H9 (cell line): Measurements from ENCODE around the gene KISS1. TPM values are rescaled to one million over a fixed set of nuclear protein-coding genes. Genes with fewer than 3 reads are reported as not detected.

Experiments used
- DNase-seq: peaks from one replicate; pipeline ENCODE4 v3.0.0-alpha.2; 2017
- H2AFZ ChIP-seq: one replicate; pipeline ENCODE4 v1.6.1; 2013; ENCODE audit warnings: mild to moderate bottlenecking, low read length, control low read depth, moderate library complexity
- H2AK5ac ChIP-seq: 2 replicates; pipeline ENCODE4 v1.6.1; 2013; ENCODE audit warnings: low read length, control low read depth, mixed read lengths; ENCODE audit not compliant: insufficient read length
- H2BK120ac ChIP-seq: one replicate; pipeline ENCODE4 v1.6.1; 2013; ENCODE audit warnings: low read depth, mild to moderate bottlenecking, low read length, control low read depth, inconsistent platforms; ENCODE audit not compliant: poor library complexity, severe bottlenecking
- H2BK12ac ChIP-seq: 2 replicates; pipeline ENCODE4 v1.6.1; 2013; ENCODE audit warnings: low read length, control low read depth, mixed read lengths, low read depth; ENCODE audit not compliant: insufficient read length
- H2BK15ac ChIP-seq: 2 replicates; pipeline ENCODE4 v1.6.1; 2013; ENCODE audit warnings: low read depth, low read length, control low read depth
- H2BK20ac ChIP-seq: one replicate; pipeline ENCODE4 v1.6.1; 2013; ENCODE audit warnings: low read depth, mild to moderate bottlenecking, low read length, control low read depth, inconsistent platforms; ENCODE audit not compliant: poor library complexity, severe bottlenecking
- H2BK5ac ChIP-seq: 2 replicates; pipeline ENCODE4 v1.6.1; 2013; ENCODE audit warnings: low read length, control low read depth, mixed read lengths; ENCODE audit not compliant: insufficient read length
- H3K14ac ChIP-seq: 2 replicates; pipeline ENCODE4 v1.6.1; 2013; ENCODE audit warnings: low read length, control low read depth; ENCODE audit not compliant: insufficient read depth
- H3K18ac ChIP-seq: 2 replicates; pipeline ENCODE4 v1.6.1; 2013; ENCODE audit warnings: low read depth, mild to moderate bottlenecking, mixed read lengths, low read length, control low read depth; ENCODE audit not compliant: insufficient read length
- H3K23ac ChIP-seq: 2 replicates; pipeline ENCODE4 v1.6.1; 2013; ENCODE audit warnings: low read length, control low read depth, mixed read lengths, low read depth; ENCODE audit not compliant: insufficient read length
- H3K23me2 ChIP-seq: 2 replicates; pipeline ENCODE4 v1.6.1; 2013; ENCODE audit warnings: low read depth, mild to moderate bottlenecking, mixed read lengths, low read length, control low read depth; ENCODE audit not compliant: insufficient read length, poor library complexity, severe bottlenecking
- H3K27ac ChIP-seq: 2 replicates; pipeline ENCODE4 v1.5.1; 2013; ENCODE audit warnings: low read length, control low read depth, mixed read lengths, low read depth; ENCODE audit not compliant: insufficient read length
- H3K27me3 ChIP-seq: 2 replicates; pipeline ENCODE4 v1.6.1; 2013; ENCODE audit warnings: low read length, control low read depth, inconsistent platforms; ENCODE audit not compliant: insufficient read depth
- H3K4ac ChIP-seq: 2 replicates; pipeline ENCODE4 v1.6.1; 2013; ENCODE audit warnings: low read depth, mild to moderate bottlenecking, control low read depth, inconsistent platforms, low read length, moderate library complexity
- H3K4me1 ChIP-seq: 2 replicates; pipeline ENCODE4 v1.6.1; 2013; ENCODE audit warnings: low read length, control low read depth, inconsistent platforms; ENCODE audit not compliant: insufficient read depth
- H3K4me2 ChIP-seq: 2 replicates; pipeline ENCODE4 v1.6.1; 2013; ENCODE audit warnings: low read length, control low read depth, mixed read lengths; ENCODE audit not compliant: insufficient read length, insufficient read depth
- H3K56ac ChIP-seq: 2 replicates; pipeline ENCODE4 v1.6.1; 2013; ENCODE audit warnings: low read depth, mild to moderate bottlenecking, mixed read lengths, low read length, control low read depth; ENCODE audit not compliant: insufficient read length
- H3K79me1 ChIP-seq: 2 replicates; pipeline ENCODE4 v1.6.1; 2013; ENCODE audit warnings: low read depth, mild to moderate bottlenecking, moderate library complexity, low read length, control low read depth, inconsistent platforms; ENCODE audit not compliant: insufficient read depth, poor library complexity, severe bottlenecking
- H3K79me2 ChIP-seq: 2 replicates; pipeline ENCODE4 v1.6.1; 2013; ENCODE audit warnings: low read length, control low read depth, inconsistent platforms; ENCODE audit not compliant: insufficient read depth
- H3K9ac ChIP-seq: 2 replicates; pipeline ENCODE4 v1.6.1; 2013; ENCODE audit warnings: low read length, control low read depth, mixed read lengths; ENCODE audit not compliant: insufficient read length; ENCODE audit errors: extremely low read depth
- H3K9me3 ChIP-seq: one replicate; pipeline ENCODE4 v1.6.1; 2013; ENCODE audit warnings: low read depth, low read length, inconsistent platforms; ENCODE audit not compliant: control insufficient read depth
- H3T11ph ChIP-seq: one replicate; pipeline ENCODE4 v1.6.1; 2013; ENCODE audit warnings: mild to moderate bottlenecking, low read length, control low read depth, inconsistent platforms
- H4K20me1 ChIP-seq: one replicate; pipeline ENCODE4 v1.6.1; 2013; ENCODE audit not compliant: control insufficient read depth, insufficient read length, insufficient read depth
- H4K5ac ChIP-seq: 2 replicates; pipeline ENCODE4 v1.6.1; 2013; ENCODE audit warnings: low read depth, mild to moderate bottlenecking, mixed read lengths, low read length, control low read depth; ENCODE audit not compliant: insufficient read length
- H4K8ac ChIP-seq: replicated peaks from 2 replicates; pipeline ENCODE4 v1.6.1; 2013; ENCODE audit warnings: low read length, control low read depth, mixed read lengths, low read depth; ENCODE audit not compliant: insufficient read length
- H4K91ac ChIP-seq: 2 replicates; pipeline ENCODE4 v1.6.1; 2013; ENCODE audit warnings: low read depth, mild to moderate bottlenecking, moderate library complexity, mixed read lengths, low read length, control low read depth; ENCODE audit not compliant: insufficient read length
- H3K27ac Mint-ChIP-seq, 3 experiments: 2 replicates in 2 of 3; 3 replicates in 1 of 3; pipeline ENCODE4 v1.8.0; 2020 to 2021; ENCODE audit warnings: mixed read lengths in 3 of 3, mild to moderate bottlenecking in 1 of 3, moderate library complexity in 1 of 3
- H3K27me3 Mint-ChIP-seq: 2 replicates; pipeline ENCODE4 v1.8.0; 2021; ENCODE audit warnings: low read depth, mild to moderate bottlenecking, moderate library complexity, mixed read lengths
- H3K36me3 Mint-ChIP-seq, 3 experiments: 2 replicates in 2 of 3; 3 replicates in 1 of 3; pipeline ENCODE4 v1.8.0; 2020 to 2021; ENCODE audit warnings: low read depth in 3 of 3, mixed read lengths in 3 of 3; ENCODE audit not compliant: insufficient read depth in 1 of 3
- H3K4me1 Mint-ChIP-seq, 2 experiments: 2 replicates each; pipeline ENCODE4 v1.8.0; 2020; ENCODE audit warnings: mixed read lengths in 2 of 2
- H3K4me3 Mint-ChIP-seq, 2 experiments: 2 replicates in 1 of 2; 3 replicates in 1 of 2; pipeline ENCODE4 v1.8.0; 2020 to 2021; ENCODE audit warnings: mild to moderate bottlenecking in 2 of 2, mixed read lengths in 2 of 2, moderate library complexity in 1 of 2
- H3K9me3 Mint-ChIP-seq, 2 experiments: 2 replicates in 1 of 2; 3 replicates in 1 of 2; pipeline ENCODE4 v1.8.0; 2020; ENCODE audit warnings: mild to moderate bottlenecking in 2 of 2, mixed read lengths in 2 of 2, moderate library complexity in 1 of 2
- WGBS: extraction: QIAGEN DNeasy Blood & Tissue Kit; methylation state at CpG from one replicate; pipeline ENCODE4 v1.1.7; 2013; ENCODE audit warnings: missing lambda C conversion rate, low lambda C conversion rate, mixed read lengths; ENCODE audit not compliant: insufficient read length; ENCODE audit errors: extremely low coverage; 5-methylcytosine and 5-hydroxymethylcytosine counted together
- total RNA-seq: library from RNA; stranded (reverse); gene quantifications from 2 replicates; pipeline ENCODE4 v1.2.1, GENCODE V29; 2021
- TF ChIP-seq, protein P1 (sequence below): fragments of 200-600 bp; sonication (generic); conservative IDR thresholded peaks from 3 replicates; pipeline ENCODE4 v1.8.0; 2021; ENCODE audit warnings: antibody characterized with exemption, mild to moderate bottlenecking

The KISS1 gene
- total RNA-seq, 1 experiment from 2014 or later: 0.68 TPM

DNA sequence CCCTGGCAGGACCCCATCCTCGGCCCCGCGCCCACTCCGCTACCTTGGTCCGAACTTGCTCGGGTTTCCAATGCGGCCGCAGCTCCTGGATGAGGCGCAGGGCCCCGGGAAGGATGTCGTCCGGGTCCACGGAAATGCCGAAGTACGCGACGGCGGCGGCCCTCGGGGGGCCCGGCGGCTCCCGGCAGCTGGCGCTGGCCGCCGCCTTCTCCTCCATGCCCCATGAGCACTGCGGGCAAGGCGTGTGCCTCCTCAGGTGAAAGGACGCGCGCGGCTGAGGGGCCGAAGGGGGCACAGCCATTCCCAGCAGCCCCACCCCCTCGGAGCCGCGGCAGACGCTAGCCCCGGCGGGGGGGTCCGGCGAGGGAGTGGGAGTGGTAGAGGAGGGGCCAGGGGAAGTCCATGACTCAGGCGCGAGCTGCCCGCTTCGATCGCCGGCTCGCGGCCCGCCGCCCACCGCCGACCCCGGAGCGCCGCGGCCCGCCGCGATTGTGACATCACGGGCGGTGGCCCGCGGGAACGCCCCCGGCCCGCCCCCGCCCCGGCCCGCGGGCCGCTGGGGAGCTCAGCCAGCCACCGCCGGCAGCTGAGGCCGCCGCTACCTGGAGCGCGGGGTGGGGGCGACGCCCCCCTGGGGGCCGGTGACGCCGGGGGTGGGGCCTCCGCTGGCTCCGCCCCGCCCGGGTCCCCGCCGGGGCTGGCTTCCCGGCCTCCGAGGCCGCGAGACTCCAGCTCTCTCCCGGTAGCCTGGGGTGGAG lies 44.6 kb downstream of the KISS1 start, which contains the start of gene ETNK2:
ETNK2 (minus strand) TSS at position 493 of the 758 bp plus-strand sequence; CDS start at position 301, 192 bp downstream.
- Histone ChIP-seq H3K79me1 (no peaks in the 10 kb centered on the region), H3K23me2 (peaks cover 6% of the 10 kb centered on the region), H2BK5ac (no peak within 1 kb of the TSS), H4K5ac (no peak within 1 kb of the TSS), H2AFZ (no peak within 1 kb of the TSS), H4K91ac (no peak within 1 kb of the TSS), H3K4me2 (peak within 1 kb of the TSS; percentile 79), H3K4me1 (peaks cover 4% of the 10 kb centered on the region; the same call in 1 of the 2 replicates), H2BK20ac (no peak within 1 kb of the TSS), H2AK5ac (no peak within 1 kb of the TSS), H3K27me3 (no peaks in the 10 kb centered on the region; the same call in 1 of the 2 replicates), H4K8ac (no peak within 1 kb of the TSS), H3K9me3 (no peaks in the 10 kb centered on the region), H2BK120ac (no peak within 1 kb of the TSS), H3K9ac (no peak within 1 kb of the TSS), H3K18ac (peak within 1 kb of the TSS; percentile 33), H3K27ac (no peak within 1 kb of the TSS), H3K14ac (peak within 1 kb of the TSS; percentile 73; the same call in 1 of the 2 replicates), H3K23ac (no peak within 1 kb of the TSS), H3T11ph (no peak within 1 kb of the TSS), H2BK15ac (no peak within 1 kb of the TSS), H3K4ac (no peak within 1 kb of the TSS), H3K79me2 (no peaks in the 10 kb centered on the region), H4K20me1 (no peaks in the 10 kb centered on the region), H3K56ac (no peak within 1 kb of the TSS), H2BK12ac (no peak within 1 kb of the TSS)
- H3K27ac Mint-ChIP-seq: no peak within 1 kb of the TSS
- DNase-seq: peak; percentile 75
- peaks cover 43 to 48% of the 10 kb centered on the region in 2 experiments for H3K4me1 Mint-ChIP-seq
- WGBS: no CpG with 5 or more reads among the region's 94 CpGs
- peaks cover 43% of the 10 kb centered on the region for H3K27me3 Mint-ChIP-seq
- TF ChIP-seq, protein P1, sequence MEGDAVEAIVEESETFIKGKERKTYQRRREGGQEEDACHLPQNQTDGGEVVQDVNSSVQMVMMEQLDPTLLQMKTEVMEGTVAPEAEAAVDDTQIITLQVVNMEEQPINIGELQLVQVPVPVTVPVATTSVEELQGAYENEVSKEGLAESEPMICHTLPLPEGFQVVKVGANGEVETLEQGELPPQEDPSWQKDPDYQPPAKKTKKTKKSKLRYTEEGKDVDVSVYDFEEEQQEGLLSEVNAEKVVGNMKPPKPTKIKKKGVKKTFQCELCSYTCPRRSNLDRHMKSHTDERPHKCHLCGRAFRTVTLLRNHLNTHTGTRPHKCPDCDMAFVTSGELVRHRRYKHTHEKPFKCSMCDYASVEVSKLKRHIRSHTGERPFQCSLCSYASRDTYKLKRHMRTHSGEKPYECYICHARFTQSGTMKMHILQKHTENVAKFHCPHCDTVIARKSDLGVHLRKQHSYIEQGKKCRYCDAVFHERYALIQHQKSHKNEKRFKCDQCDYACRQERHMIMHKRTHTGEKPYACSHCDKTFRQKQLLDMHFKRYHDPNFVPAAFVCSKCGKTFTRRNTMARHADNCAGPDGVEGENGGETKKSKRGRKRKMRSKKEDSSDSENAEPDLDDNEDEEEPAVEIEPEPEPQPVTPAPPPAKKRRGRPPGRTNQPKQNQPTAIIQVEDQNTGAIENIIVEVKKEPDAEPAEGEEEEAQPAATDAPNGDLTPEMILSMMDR: no peak
- H3K9me3 Mint-ChIP-seq: no peaks in the 10 kb centered on the region; a peak in 1 of 5 replicates
- peak within 1 kb of the TSS; percentile 68 to 83 for H3K4me3 Mint-ChIP-seq
- H3K36me3 Mint-ChIP-seq: no peaks in the 10 kb centered on the region; a peak in 1 of 7 replicates
